Measurements from ENCODE around the gene ACSL1.
A peak's percentile ranks its signal among the peaks of the same experiment; 100 is the strongest.
"Not testable (repeated sequence)": the region's sequence is repeated elsewhere in the genome, so short reads cannot be mapped to it uniquely, and the experiment has no call there.

ACSL1 gene

GRCh38 chr4:184752496-184753275 lies 73.1 kb downstream of the ACSL1 start:
- DNase-seq (ENCODE audit: low read depth in 2 of 2) = no peak

GRCh38 chr4:184751585-184751956 lies 74.2 kb downstream of the ACSL1 start:
- DNase-seq (ENCODE audit: low read depth in 2 of 2) = no peak

GRCh38 chr4:184750926-184751584 lies 74.7 kb downstream of the ACSL1 start:
- no peak for DNase-seq (ENCODE audit: low read depth in 2 of 2)

- no peak for DNase-seq (ENCODE audit: low read depth in 2 of 2)
These were observed 77.5 kb downstream of the ACSL1 start for GRCh38 chr4:184748251-184748652.

- no peak for DNase-seq (ENCODE audit: low read depth in 2 of 2)
These were observed 78.5 kb downstream of the ACSL1 start for GRCh38 chr4:184747034-184747830.

GRCh38 chr4:184745831-184746795 lies 79.7 kb downstream of the ACSL1 start:
- peak; percentile 52 to 56 for DNase-seq (ENCODE audit: low read depth in 2 of 2)

GRCh38 chr4:184744236-184744635 lies 81.5 kb downstream of the ACSL1 start:
- no peak for DNase-seq (ENCODE audit: low read depth in 2 of 2)

- DNase-seq (ENCODE audit: low read depth in 2 of 2) = no peak
These were observed 82.1 kb downstream of the ACSL1 start for GRCh38 chr4:184743650-184744049.

- not testable (repeated sequence) for DNase-seq (ENCODE audit: low read depth in 2 of 2)
These were observed 84.1 kb downstream of the ACSL1 start for GRCh38 chr4:184741651-184742050.

- DNase-seq (ENCODE audit: low read depth in 2 of 2) = no peak
These were observed 84.8 kb downstream of the ACSL1 start for GRCh38 chr4:184740980-184741391.

GRCh38 chr4:184739575-184739974 lies 86.2 kb downstream of the ACSL1 start:
- DNase-seq (ENCODE audit: low read depth in 2 of 2) = not testable (repeated sequence)

- DNase-seq (ENCODE audit: low read depth in 2 of 2) = no peak
These were observed 91.0 kb downstream of the ACSL1 start for GRCh38 chr4:184734758-184735157.

- DNase-seq (ENCODE audit: low read depth in 2 of 2) = peak; percentile 97 to 98
These were observed 91.9 kb downstream of the ACSL1 start, which contains the start of gene CENPU for GRCh38 chr4:184733654-184734524. TSS of gene CENPU (minus strand) at chr4:184734096. CDS start at chr4:184734062, 34 bp downstream.

GRCh38 chr4:184732126-184732525 lies 93.6 kb downstream of the ACSL1 start:
- DNase-seq (ENCODE audit: low read depth in 2 of 2) = no peak

GRCh38 chr4:184731056-184731455 lies 94.7 kb downstream of the ACSL1 start:
- no peak for DNase-seq (ENCODE audit: low read depth in 2 of 2)

GRCh38 chr4:184729946-184730345 lies 95.8 kb downstream of the ACSL1 start:
- DNase-seq (ENCODE audit: low read depth in 2 of 2) = no peak

GRCh38 chr4:184728858-184729257 lies 96.9 kb downstream of the ACSL1 start:
- no peak for DNase-seq (ENCODE audit: low read depth in 2 of 2)

GRCh38 chr4:184727430-184727829 lies 98.3 kb downstream of the ACSL1 start:
- no peak for DNase-seq (ENCODE audit: low read depth in 2 of 2)

- DNase-seq (ENCODE audit: low read depth in 2 of 2) = no peak
These were observed 103.0 kb downstream of the ACSL1 start for GRCh38 chr4:184722798-184723197.

- DNase-seq (ENCODE audit: low read depth in 2 of 2) = no peak
These were observed 104.5 kb downstream of the ACSL1 start for GRCh38 chr4:184721254-184721653.
